Adipocyte (in vitro differentiated cells): ENCODE results near the gene KCNT2.
A peak's percentile ranks its signal among the peaks of the same experiment; 100 is the strongest.

ENCODE experiments used
- DNase-seq: peaks from one replicate; pipeline ENCODE4 v3.0.0-alpha.2; 2015; ENCODE audit warnings: low read depth
- H3K27me3 ChIP-seq: replicated peaks from 2 replicates; pipeline ENCODE4 v1.7.0; 2013; ENCODE audit warnings: mild to moderate bottlenecking, low read length, moderate library complexity; ENCODE audit not compliant: control insufficient read depth, insufficient read depth
- H3K36me3 ChIP-seq: 2 replicates; pipeline ENCODE4 v1.7.0; 2013; ENCODE audit warnings: low read length, mild to moderate bottlenecking, moderate library complexity; ENCODE audit not compliant: control insufficient read depth, insufficient read depth, severe bottlenecking
- H3K4me1 ChIP-seq: 2 replicates; pipeline ENCODE4 v1.7.0; 2013; ENCODE audit warnings: mild to moderate bottlenecking, low read length, moderate library complexity; ENCODE audit not compliant: control insufficient read depth, insufficient read depth
- H3K4me3 ChIP-seq: 2 replicates; pipeline ENCODE4 v1.7.0; 2013; ENCODE audit warnings: mild to moderate bottlenecking, low read length, moderate library complexity
- H3K9ac ChIP-seq: 2 replicates; pipeline ENCODE4 v1.7.0; 2013; ENCODE audit warnings: mild to moderate bottlenecking, low read length, moderate library complexity
- H3K9me3 ChIP-seq: 2 replicates; pipeline ENCODE4 v1.7.0; 2013; ENCODE audit warnings: mild to moderate bottlenecking, low read length, moderate library complexity; ENCODE audit not compliant: control insufficient read depth

KCNT2 gene

DNA sequence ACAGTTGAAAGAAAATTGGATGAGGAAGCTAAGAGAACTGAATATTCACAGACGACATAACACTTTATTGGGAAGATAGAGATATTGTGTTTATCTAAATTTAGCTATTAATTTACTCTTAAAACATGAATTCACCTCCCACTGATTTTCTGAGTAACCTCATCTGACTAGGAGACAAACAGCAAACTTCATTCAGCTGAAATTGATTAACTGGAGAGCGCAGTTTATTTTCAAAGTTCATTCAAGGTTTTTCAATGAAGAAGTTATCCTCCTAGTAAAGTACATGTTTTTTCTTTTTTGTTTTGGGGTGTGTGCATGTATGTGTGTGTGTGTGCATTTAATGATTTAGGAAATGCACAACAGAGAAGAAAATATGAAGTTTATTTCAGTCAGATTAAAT lies 215.0 kb downstream of the KCNT2 start:
- H3K9me3 ChIP-seq: no peaks in the 10 kb centered on the region
- H3K4me3 ChIP-seq: peak overlapping the region; percentile 66
- H3K36me3 ChIP-seq: no peaks in the 10 kb centered on the region
- H3K4me1 ChIP-seq: peaks cover 14% of the 10 kb centered on the region
- no peaks in the 10 kb centered on the region for H3K27me3 ChIP-seq
- H3K9ac ChIP-seq: no peak overlapping the region
- DNase-seq: no peak

DNA sequence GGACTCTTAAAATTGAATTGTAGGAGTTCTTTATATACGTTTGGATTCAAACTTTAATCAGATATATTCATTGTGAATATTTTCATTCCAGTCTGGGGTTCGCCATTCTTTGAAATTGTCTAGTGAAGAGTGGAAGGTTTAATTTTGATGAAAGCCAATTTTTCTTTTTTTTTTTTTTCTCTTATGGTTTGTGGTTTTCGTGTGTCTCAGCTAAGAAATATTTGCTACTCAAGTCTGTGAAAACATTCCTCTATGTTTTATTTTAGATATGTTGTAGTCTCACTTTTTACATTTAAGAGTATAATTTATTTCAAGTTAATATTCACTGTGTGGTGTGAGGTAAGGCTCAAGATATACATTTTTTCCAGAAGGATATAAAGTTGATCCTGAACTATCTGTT lies 220.5 kb downstream of the KCNT2 start:
- H3K9me3 ChIP-seq: no peaks in the 10 kb centered on the region

DNA sequence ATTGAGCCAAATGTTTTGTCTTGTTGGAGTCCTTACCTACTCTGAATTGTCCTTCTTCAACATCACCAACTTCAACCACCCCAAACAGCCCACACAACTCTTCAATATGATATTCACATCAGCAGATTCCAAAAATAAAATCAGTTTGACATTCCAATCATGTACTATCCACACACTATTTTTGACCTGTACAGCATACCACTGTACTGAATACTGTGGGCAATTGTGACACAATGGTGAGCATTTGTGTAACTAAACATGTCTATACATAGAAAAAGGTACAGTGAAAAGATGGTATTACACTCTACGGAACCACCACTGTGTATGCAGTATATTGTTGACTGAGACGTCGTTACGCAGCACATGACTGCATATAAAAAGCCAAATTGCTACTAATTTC lies 223.1 kb downstream of the KCNT2 start:
- Histone ChIP-seq H3K27me3 (no peaks in the 10 kb centered on the region), H3K9me3 (no peaks in the 10 kb centered on the region), H3K36me3 (no peaks in the 10 kb centered on the region), H3K4me1 (no peaks in the 10 kb centered on the region), H3K9ac (no peak overlapping the region), H3K4me3 (no peak overlapping the region)
- DNase-seq: no peak

More for the DNA sequence above, 220.5 kb downstream of the KCNT2 start:
- no peaks in the 10 kb centered on the region for H3K27me3 ChIP-seq
- DNase-seq: peak; percentile 41
- no peak overlapping the region for H3K4me3 ChIP-seq
- no peaks in the 10 kb centered on the region for H3K4me1 ChIP-seq
- H3K9ac ChIP-seq: no peak overlapping the region
- no peaks in the 10 kb centered on the region for H3K36me3 ChIP-seq

DNA sequence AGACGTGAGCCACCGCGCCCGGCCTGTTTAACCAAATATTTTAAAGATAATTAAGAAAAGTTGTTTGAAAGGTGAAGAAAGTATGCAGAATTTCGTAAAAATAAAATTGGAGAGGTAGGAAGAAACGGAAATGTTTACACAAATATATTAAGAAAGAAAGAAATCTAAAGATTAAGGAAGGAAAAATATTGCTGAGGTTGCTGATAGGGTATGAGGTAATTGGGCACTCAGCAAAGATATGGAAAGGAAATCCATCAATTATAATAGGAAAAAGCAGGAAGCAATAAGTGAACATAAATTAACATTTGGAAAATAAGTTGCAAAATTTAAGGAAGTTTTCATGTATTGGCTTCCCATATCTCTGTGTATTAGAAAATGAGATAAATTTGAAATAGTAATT lies 225.9 kb downstream of the KCNT2 start:
- H3K4me3 ChIP-seq: no peak overlapping the region
- H3K4me1 ChIP-seq: no peaks in the 10 kb centered on the region
- no peak for DNase-seq
- no peak overlapping the region for H3K9ac ChIP-seq
- H3K36me3 ChIP-seq: no peaks in the 10 kb centered on the region
- no peaks in the 10 kb centered on the region for H3K27me3 ChIP-seq
- H3K9me3 ChIP-seq: no peaks in the 10 kb centered on the region

DNA sequence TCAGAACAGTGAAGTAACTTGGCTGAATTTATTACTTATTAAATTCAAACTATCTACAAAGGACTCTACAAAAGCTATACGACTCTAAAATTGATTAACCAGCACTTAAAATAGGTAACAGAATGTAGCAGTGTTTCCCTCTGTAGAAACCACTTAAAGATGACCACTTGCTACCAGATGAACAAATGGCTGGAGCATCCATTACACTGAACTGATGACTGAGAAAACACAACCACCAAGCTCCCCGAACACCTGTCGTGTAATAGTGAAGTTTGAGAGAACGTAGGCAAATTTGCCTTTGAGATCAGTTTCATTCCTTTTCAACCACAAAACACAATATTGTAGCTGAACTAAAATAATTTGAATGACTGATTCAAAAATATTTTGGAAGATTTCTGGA lies 226.7 kb downstream of the KCNT2 start:
- no peak overlapping the region for H3K9ac ChIP-seq
- H3K27me3 ChIP-seq: no peaks in the 10 kb centered on the region
- DNase-seq: no peak
- no peaks in the 10 kb centered on the region for H3K9me3 ChIP-seq
- no peak overlapping the region for H3K4me3 ChIP-seq
- no peaks in the 10 kb centered on the region for H3K4me1 ChIP-seq
- no peaks in the 10 kb centered on the region for H3K36me3 ChIP-seq

DNA sequence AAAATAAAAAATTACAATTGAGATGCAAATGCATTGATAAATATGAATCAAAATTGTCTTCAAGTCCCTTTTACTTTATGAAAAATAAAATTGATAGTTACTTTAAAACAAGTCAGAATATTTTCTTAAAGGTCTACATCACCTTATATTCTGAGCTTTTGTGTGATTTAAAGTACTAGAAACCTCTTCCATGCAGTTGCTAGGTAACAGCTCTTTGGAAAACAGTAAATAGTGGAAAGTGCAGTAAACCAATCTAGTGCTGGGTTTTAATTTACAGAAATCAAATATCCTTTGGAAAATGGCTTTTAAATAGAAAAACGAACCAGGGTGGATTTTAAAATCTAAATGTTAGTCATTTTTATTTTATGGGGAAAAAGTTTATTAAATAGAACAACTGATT lies 227.9 kb downstream of the KCNT2 start:
- no peaks in the 10 kb centered on the region for H3K9me3 ChIP-seq
- no peak overlapping the region for H3K9ac ChIP-seq
- H3K36me3 ChIP-seq: no peaks in the 10 kb centered on the region
- no peaks in the 10 kb centered on the region for H3K27me3 ChIP-seq
- no peak for DNase-seq
- no peak overlapping the region for H3K4me3 ChIP-seq
- H3K4me1 ChIP-seq: no peaks in the 10 kb centered on the region

DNA sequence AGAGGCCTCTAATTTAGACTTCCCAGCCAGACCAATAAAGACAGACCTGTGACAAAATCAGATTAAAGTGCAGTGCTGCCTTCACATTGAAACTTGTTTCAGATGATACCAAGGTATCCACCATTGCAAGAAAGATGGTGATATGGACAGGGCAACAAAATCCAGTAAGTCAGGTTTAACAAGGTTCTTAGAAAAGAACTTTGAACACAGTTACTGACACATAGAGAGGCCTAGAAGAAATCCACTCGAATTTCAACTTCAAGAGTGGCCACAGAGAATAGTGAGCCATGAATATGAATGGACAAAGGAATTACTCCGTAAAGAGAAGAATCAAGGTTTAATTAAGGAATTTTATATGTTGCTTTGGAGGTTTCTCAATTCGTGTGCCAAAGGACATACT lies 230.4 kb downstream of the KCNT2 start:
- H3K9me3 ChIP-seq: no peaks in the 10 kb centered on the region

DNA sequence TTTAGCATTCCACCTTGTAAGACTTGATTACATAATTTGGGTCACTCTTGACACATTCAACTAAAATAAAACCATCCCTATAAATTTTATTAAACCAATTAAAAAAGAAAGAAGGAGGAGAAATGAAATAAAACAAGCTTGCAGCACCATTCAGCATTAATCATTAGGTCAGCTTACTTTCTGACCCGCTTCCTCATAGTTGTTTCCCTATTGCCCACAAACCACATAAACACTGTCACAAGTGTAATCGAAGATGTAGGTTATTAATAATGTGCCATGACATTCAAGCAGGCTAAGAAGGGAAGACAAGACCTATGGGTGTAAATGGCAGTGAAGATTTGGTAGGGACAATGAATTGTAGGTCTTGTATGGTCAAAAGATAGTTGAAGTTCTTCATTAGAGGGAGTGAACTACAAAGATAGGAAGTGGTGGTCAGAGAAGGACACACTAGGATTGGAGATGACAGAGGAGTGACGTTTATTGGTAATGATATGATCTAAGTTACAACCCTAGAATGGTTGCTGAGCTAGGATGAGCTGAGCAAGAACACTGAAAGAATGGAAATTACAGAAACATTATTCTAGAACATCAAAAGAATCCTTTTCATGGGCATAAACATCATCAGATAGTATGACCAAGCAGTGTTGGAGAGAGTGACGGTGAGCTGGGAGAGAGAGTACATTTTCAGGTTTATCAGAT lies 231.5 kb downstream of the KCNT2 start:
- H3K27me3 ChIP-seq: no peaks in the 10 kb centered on the region

More for the DNA sequence above, 230.4 kb downstream of the KCNT2 start:
- Histone ChIP-seq H3K36me3 (no peaks in the 10 kb centered on the region), H3K9ac (no peak overlapping the region), H3K4me1 (no peaks in the 10 kb centered on the region), H3K4me3 (no peak overlapping the region), H3K27me3 (no peaks in the 10 kb centered on the region)
- no peak for DNase-seq

DNA sequence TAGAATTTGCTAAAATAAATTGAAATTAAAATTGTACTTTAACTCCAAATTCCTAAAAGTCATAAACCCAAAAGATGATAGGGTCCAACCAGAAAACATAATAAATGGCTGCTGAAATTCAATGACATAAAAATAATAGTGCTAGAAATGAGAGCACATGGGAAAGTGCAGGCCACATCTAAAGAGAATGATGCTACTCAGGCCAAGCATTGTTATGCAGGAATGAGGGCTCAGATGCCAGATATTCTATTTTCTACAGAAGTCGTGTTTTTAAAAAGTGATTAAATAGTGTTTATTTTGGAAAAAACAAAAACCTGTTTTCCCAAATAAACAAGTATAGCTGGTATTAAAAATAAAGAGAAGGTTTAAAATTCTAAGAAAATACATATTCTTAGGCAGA lies 234.4 kb downstream of the KCNT2 start:
- no peaks in the 10 kb centered on the region for H3K9me3 ChIP-seq
- no peaks in the 10 kb centered on the region for H3K27me3 ChIP-seq
- H3K4me1 ChIP-seq: no peaks in the 10 kb centered on the region
- no peak overlapping the region for H3K4me3 ChIP-seq
- no peak for DNase-seq
- no peaks in the 10 kb centered on the region for H3K36me3 ChIP-seq
- no peak overlapping the region for H3K9ac ChIP-seq

More for the DNA sequence above, 231.5 kb downstream of the KCNT2 start:
- Histone ChIP-seq H3K9me3 (no peaks in the 10 kb centered on the region), H3K4me1 (no peaks in the 10 kb centered on the region), H3K4me3 (no peak overlapping the region), H3K36me3 (no peaks in the 10 kb centered on the region), H3K9ac (no peak overlapping the region)
- no peak for DNase-seq

DNA sequence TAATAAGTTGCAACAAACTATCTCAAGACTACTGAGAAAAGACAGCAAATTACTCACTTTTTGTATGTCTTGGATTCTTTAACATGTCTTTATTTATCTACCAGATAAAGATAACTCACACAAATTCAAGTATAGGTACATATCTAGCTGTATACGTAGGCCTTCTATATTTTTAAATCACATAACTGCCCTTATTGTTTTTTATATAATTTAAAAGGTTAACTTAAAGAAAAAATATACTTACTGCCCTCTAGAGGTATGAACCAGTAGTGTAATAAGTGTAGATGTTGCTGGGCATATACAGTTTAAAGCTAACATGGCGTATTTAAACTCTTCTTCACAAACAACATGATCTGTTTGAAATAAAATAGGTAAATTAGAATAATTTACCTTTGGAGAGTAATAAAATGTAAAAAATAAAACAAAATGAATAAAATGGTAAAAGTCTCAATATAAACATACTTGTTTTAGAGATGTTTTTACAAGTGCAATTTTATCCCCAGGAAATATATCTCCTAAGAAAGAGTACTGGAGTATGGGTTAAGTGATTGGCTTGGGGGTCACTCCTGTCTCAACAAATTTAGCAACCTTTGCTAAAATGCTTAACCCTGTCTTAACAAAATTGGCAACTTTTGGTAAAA lies 235.2 kb downstream of the KCNT2 start:
- Histone ChIP-seq H3K9me3 (no peaks in the 10 kb centered on the region), H3K4me3 (no peak overlapping the region), H3K36me3 (no peaks in the 10 kb centered on the region), H3K9ac (no peak overlapping the region), H3K27me3 (no peaks in the 10 kb centered on the region), H3K4me1 (no peaks in the 10 kb centered on the region)
- DNase-seq: peak; percentile 65

DNA sequence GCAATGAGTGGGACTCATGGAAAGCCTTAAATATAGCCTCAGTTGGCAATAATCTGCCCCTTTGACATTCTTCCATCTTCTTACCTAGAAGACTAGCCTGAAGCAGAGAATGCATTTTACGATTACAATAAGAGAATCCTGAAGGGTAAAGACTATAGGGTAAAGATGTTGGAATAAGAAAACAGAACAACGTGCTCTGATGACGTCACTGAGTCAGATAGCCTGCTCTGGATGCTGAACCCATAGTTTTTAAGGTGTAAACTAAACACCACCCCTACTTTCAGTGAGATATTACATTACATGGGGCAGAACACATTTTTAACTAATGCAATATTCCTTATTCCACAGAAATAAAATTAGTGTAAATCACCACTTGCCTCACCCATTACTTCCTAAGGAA lies 240.4 kb downstream of the KCNT2 start:
- no peaks in the 10 kb centered on the region for H3K36me3 ChIP-seq
- H3K9ac ChIP-seq: no peak overlapping the region
- no peaks in the 10 kb centered on the region for H3K4me1 ChIP-seq
- H3K27me3 ChIP-seq: no peaks in the 10 kb centered on the region
- no peak for DNase-seq
- H3K9me3 ChIP-seq: no peaks in the 10 kb centered on the region
- no peak overlapping the region for H3K4me3 ChIP-seq
